ENCODE results near the gene STK4.

DNA sequence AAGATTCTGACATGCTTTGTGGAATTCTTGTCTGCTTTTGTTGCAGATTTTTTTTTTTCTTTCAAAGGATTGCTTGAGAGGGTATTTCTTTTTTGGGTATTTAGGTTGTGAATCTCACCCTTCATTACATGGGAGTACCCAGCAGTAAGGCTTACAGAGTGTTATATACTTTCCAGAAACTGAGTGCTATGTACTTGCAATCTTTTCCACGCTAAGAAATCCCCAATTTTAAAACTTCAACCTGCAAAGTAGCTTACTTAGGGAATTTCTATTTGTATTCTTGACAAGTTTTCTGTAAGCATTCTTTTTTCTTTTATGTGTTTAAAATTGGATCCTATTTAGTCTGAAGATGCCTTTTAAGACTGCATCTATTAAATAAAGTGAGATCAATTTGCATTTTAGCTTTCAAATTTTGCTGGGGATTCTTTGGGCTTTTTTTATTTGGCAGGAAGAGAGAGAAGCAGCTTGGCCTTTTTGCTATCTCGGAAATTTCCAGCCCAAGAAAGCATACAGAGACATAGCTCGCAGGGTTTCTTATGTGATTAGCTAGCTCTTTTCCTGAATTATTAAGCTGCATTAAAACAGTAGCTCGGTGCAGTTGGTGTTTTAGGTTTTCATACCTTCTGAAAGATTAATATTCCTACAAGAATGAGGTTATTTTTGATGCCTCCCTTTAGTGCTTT, 92.0 kb downstream of the STK4 start:
- no peak for TF ChIP-seq POLR2A (IDR thresholded peaks at IDR 0.05)
- TF ChIP-seq, protein P1, sequence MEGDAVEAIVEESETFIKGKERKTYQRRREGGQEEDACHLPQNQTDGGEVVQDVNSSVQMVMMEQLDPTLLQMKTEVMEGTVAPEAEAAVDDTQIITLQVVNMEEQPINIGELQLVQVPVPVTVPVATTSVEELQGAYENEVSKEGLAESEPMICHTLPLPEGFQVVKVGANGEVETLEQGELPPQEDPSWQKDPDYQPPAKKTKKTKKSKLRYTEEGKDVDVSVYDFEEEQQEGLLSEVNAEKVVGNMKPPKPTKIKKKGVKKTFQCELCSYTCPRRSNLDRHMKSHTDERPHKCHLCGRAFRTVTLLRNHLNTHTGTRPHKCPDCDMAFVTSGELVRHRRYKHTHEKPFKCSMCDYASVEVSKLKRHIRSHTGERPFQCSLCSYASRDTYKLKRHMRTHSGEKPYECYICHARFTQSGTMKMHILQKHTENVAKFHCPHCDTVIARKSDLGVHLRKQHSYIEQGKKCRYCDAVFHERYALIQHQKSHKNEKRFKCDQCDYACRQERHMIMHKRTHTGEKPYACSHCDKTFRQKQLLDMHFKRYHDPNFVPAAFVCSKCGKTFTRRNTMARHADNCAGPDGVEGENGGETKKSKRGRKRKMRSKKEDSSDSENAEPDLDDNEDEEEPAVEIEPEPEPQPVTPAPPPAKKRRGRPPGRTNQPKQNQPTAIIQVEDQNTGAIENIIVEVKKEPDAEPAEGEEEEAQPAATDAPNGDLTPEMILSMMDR (IDR thresholded peaks at IDR 0.05) = no peak

Measured in adrenal gland (tissue), 5 donors.